ENCODE results near the gene GRIN2A. TPM values are rescaled to one million over a fixed set of nuclear protein-coding genes. Genes with fewer than 3 reads are reported as not detected.

GRIN2A gene
- total RNA-seq, 1 donor from 2014 or later = not detected

- H3K36me3 Mint-ChIP-seq (ENCODE audit: unreplicated experiment) = no peaks in the 10 kb centered on the region
- no peak overlapping the region for H3K4me3 Mint-ChIP-seq (ENCODE audit: unreplicated experiment)
- no peak overlapping the region for H3K27ac Mint-ChIP-seq (ENCODE audit: unreplicated experiment)
- no peaks in the 10 kb centered on the region for H3K4me1 Mint-ChIP-seq (ENCODE audit: unreplicated experiment)
- H3K27me3 Mint-ChIP-seq (ENCODE audit: unreplicated experiment) = no peaks in the 10 kb centered on the region
- no peak for TF ChIP-seq CTCF (IDR thresholded peaks at IDR 0.05)
- DNase-seq (ENCODE audit: extremely low spot score, unreplicated experiment) = no peak
- peaks cover 10% of the 10 kb centered on the region for H3K9me3 Mint-ChIP-seq (ENCODE audit: unreplicated experiment)
Observed at GRCh38 chr16:10087151-10087550, 95.1 kb downstream of the GRIN2A start.

DNA sequence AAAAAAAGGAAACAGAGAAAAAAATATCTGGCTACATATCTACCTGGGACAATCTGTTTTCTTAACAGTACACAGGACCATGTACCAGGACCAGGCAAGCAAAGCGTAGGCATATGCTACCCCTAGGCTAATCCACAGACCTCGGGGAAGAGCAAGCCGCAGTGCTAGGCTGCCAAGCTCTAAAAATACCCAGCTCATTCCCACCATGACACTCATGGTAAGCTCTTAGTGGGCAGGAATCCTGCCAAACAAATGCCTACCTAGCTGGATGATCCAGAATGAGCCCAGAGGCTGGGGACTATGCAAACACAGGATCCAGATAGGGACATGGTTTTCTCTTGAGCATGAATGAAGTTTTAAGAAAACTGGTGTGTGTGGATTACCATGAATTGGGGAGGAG, 95.6 kb downstream of the GRIN2A start:
- Mint-ChIP-seq H3K27ac (ENCODE audit: unreplicated experiment) (no peak overlapping the region), H3K27me3 (ENCODE audit: unreplicated experiment) (no peaks in the 10 kb centered on the region), H3K9me3 (ENCODE audit: unreplicated experiment) (peaks cover 13% of the 10 kb centered on the region), H3K4me3 (ENCODE audit: unreplicated experiment) (no peak overlapping the region), H3K36me3 (ENCODE audit: unreplicated experiment) (no peaks in the 10 kb centered on the region), H3K4me1 (ENCODE audit: unreplicated experiment) (no peaks in the 10 kb centered on the region)
- no peak for TF ChIP-seq CTCF (IDR thresholded peaks at IDR 0.05)
- no peak for DNase-seq (ENCODE audit: extremely low spot score, unreplicated experiment)

GRCh38 chr16:10085078-10085798, 97.0 kb downstream of the GRIN2A start:
- Mint-ChIP-seq H3K4me3 (ENCODE audit: unreplicated experiment) (no peak overlapping the region), H3K4me1 (ENCODE audit: unreplicated experiment) (no peaks in the 10 kb centered on the region), H3K36me3 (ENCODE audit: unreplicated experiment) (no peaks in the 10 kb centered on the region), H3K27ac (ENCODE audit: unreplicated experiment) (no peak overlapping the region), H3K27me3 (ENCODE audit: unreplicated experiment) (no peaks in the 10 kb centered on the region), H3K9me3 (ENCODE audit: unreplicated experiment) (peaks cover 14% of the 10 kb centered on the region)
- no peak for TF ChIP-seq CTCF (IDR thresholded peaks at IDR 0.05)
- DNase-seq (ENCODE audit: extremely low spot score, unreplicated experiment) = no peak

GRCh38 chr16:10083301-10083700, 98.9 kb downstream of the GRIN2A start:
- no peak overlapping the region for H3K27ac Mint-ChIP-seq (ENCODE audit: unreplicated experiment)

More at GRCh38 chr16:10083301-10083700, 98.9 kb downstream of the GRIN2A start:
- no peak for DNase-seq (ENCODE audit: extremely low spot score, unreplicated experiment)
- Mint-ChIP-seq H3K4me1 (ENCODE audit: unreplicated experiment) (no peaks in the 10 kb centered on the region), H3K4me3 (ENCODE audit: unreplicated experiment) (no peak overlapping the region), H3K9me3 (ENCODE audit: unreplicated experiment) (peaks cover 11% of the 10 kb centered on the region), H3K27me3 (ENCODE audit: unreplicated experiment) (no peaks in the 10 kb centered on the region), H3K36me3 (ENCODE audit: unreplicated experiment) (no peaks in the 10 kb centered on the region)
- no peak for TF ChIP-seq CTCF (IDR thresholded peaks at IDR 0.05)
